Common myeloid progenitor, CD34-positive (primary cell): ENCODE results near the gene RNF212.

Experiments
- CTCF ChIA-PET: fragments of 350-600 bp; sonication (Branson Sonifier 250); formaldehyde crosslinking; loops from one replicate; lab custom pipeline; 2021; ENCODE audit warnings: antibody characterized with exemption; lab: Charles Lee
- POLR2A ChIA-PET: fragments of 350-600 bp; sonication (Branson Sonifier 250); formaldehyde crosslinking; loops from one replicate; lab custom pipeline; 2021; ENCODE audit warnings: antibody characterized with exemption; lab: Charles Lee
- DNase-seq, 3 donors: peaks; one replicate each; pipeline versions ENCODE4 v3.0.0 to v3.0.0-alpha.2; 2013
- H3K27ac ChIP-seq, 2 experiments: 1 replicate in 1 of 2; 2 replicates in 1 of 2; pipeline ENCODE4 v1.7.0; 2013; ENCODE audit warnings: inconsistent platforms in 2 of 2, low read length in 2 of 2, mild to moderate bottlenecking in 2 of 2, low read depth in 1 of 2, moderate library complexity in 1 of 2; ENCODE audit not compliant: severe bottlenecking in 2 of 2, insufficient read depth in 1 of 2, poor library complexity in 1 of 2
- H3K27me3 ChIP-seq, 5 experiments: replicated peaks in 2 of 5; 1 replicate in 3 of 5; 2 replicates in 2 of 5; pipeline versions ENCODE4 v1.6.1 to v1.7.0; 2013; ENCODE audit warnings: low read length in 4 of 5, mild to moderate bottlenecking in 2 of 5, moderate library complexity in 2 of 5, inconsistent platforms in 1 of 5; ENCODE audit not compliant: insufficient read depth in 5 of 5, control insufficient read depth in 4 of 5
- H3K36me3 ChIP-seq, 4 experiments: 1 replicate in 2 of 4; 2 replicates in 2 of 4; pipeline versions ENCODE4 v1.6.1 to v1.7.0; 2013; ENCODE audit warnings: low read length in 3 of 4, control low read depth in 1 of 4, mild to moderate bottlenecking in 1 of 4; ENCODE audit not compliant: control insufficient read depth in 4 of 4, insufficient read depth in 4 of 4
- H3K4me1 ChIP-seq, 4 experiments: 1 replicate in 3 of 4; 2 replicates in 1 of 4; pipeline versions ENCODE4 v1.6.1 to v1.7.1; 2013; ENCODE audit warnings: low read length in 3 of 4, mild to moderate bottlenecking in 3 of 4, control low read depth in 1 of 4, inconsistent platforms in 1 of 4, moderate library complexity in 1 of 4; ENCODE audit not compliant: control insufficient read depth in 4 of 4, insufficient read depth in 4 of 4; ENCODE audit errors: control extremely low read depth in 1 of 4
- H3K4me3 ChIP-seq, 7 experiments: 1 replicate in 4 of 7; 2 replicates in 3 of 7; pipeline versions ENCODE4 v1.5.1 to v1.7.0; 2013; ENCODE audit warnings: mild to moderate bottlenecking in 7 of 7, low read length in 6 of 7, moderate library complexity in 6 of 7, inconsistent platforms in 2 of 7, low read depth in 2 of 7, control low read depth in 1 of 7; ENCODE audit not compliant: insufficient read depth in 4 of 7, control insufficient read depth in 1 of 7; ENCODE audit errors: extremely low read depth in 1 of 7
- H3K9me3 ChIP-seq, 5 experiments: 1 replicate in 4 of 5; 2 replicates in 1 of 5; pipeline versions ENCODE4 v1.6.1 to v1.7.1; 2013; ENCODE audit warnings: low read length in 4 of 5, mild to moderate bottlenecking in 2 of 5, inconsistent platforms in 1 of 5, low read depth in 1 of 5, moderate library complexity in 1 of 5; ENCODE audit not compliant: control insufficient read depth in 4 of 5, insufficient read depth in 2 of 5; ENCODE audit errors: control extremely low read depth in 1 of 5
- WGBS: methylation state at CpG from one replicate; pipeline ENCODE4 v1.1.5; 2013; ENCODE audit not compliant: insufficient coverage; 5-methylcytosine and 5-hydroxymethylcytosine counted together

Gene RNF212

DNA sequence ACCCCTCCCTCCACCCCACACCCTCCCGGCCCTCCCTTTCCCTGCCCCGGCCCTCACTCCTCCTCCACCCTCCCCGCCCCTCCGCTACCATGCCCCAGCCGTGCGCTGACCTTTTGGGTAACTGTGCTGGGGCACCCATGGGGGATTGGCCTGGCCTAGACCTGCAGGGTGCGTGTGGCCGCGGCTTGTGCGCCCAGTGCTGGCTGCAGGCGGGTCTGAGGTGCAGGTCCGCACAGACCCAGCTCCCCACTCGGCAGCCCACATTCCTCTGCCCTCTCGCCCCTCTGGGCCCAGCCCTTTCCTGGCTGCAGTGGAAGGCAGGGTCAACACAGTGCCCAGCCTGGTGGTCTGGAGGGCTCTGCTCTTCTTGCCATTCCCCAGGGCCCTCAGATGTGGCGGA lies 77.3 kb downstream of the RNF212 start:
- CTCF ChIA-PET, result no interaction called here

GRCh38 chr4:1035510-1035909 lies 77.9 kb downstream of the RNF212 start:
- Histone ChIP-seq H3K27me3 (peaks cover 0 to 23% (median 0%) of the 10 kb centered on the region in 5 experiments), H3K4me1 (no peaks in the 10 kb centered on the region)
- CTCF ChIA-PET, result no interaction called here

More for the DNA sequence above, 77.3 kb downstream of the RNF212 start:
- no peaks in the 10 kb centered on the region for H3K4me1 ChIP-seq
- WGBS, result 95% methylated on average over 8 of the region's 15 CpGs
- DNase-seq, result no peak
- H3K9me3 ChIP-seq, result no peaks in the 10 kb centered on the region
- POLR2A ChIA-PET, result no interaction called here
- H3K4me3 ChIP-seq, result no peak overlapping the region
- H3K27me3 ChIP-seq, result peaks cover 0 to 18% (median 1%) of the 10 kb centered on the region in 5 experiments
- no peak overlapping the region for H3K27ac ChIP-seq
- no peaks in the 10 kb centered on the region for H3K36me3 ChIP-seq

GRCh38 chr4:1033840-1034551 lies 79.4 kb downstream of the RNF212 start:
- DNase-seq, result no peak
- Histone ChIP-seq H3K4me3 (no peak overlapping the region), H3K27ac (no peak overlapping the region), H3K4me1 (no peaks in the 10 kb centered on the region), H3K9me3 (no peaks in the 10 kb centered on the region), H3K27me3 (peaks cover 0 to 24% (median 0%) of the 10 kb centered on the region in 5 experiments), H3K36me3 (no peaks in the 10 kb centered on the region)
- WGBS, result 88% methylated on average over 26 of the region's 35 CpGs
- ChIA-PET CTCF (interaction anchor here (1.1 kb wide), 1 partner anchor 17 kb away, joined by 3 read pairs; no protein-coding TSS in a partner anchor), POLR2A (no interaction called here)

More at GRCh38 chr4:1035510-1035909, 77.9 kb downstream of the RNF212 start:
- H3K9me3 ChIP-seq, result no peaks in the 10 kb centered on the region
- no peak for DNase-seq
- POLR2A ChIA-PET, result no interaction called here
- no peaks in the 10 kb centered on the region for H3K36me3 ChIP-seq
- no peak overlapping the region for H3K4me3 ChIP-seq
- WGBS, result 93% methylated on average over 25 of the region's 26 CpGs
- no peak overlapping the region for H3K27ac ChIP-seq

DNA sequence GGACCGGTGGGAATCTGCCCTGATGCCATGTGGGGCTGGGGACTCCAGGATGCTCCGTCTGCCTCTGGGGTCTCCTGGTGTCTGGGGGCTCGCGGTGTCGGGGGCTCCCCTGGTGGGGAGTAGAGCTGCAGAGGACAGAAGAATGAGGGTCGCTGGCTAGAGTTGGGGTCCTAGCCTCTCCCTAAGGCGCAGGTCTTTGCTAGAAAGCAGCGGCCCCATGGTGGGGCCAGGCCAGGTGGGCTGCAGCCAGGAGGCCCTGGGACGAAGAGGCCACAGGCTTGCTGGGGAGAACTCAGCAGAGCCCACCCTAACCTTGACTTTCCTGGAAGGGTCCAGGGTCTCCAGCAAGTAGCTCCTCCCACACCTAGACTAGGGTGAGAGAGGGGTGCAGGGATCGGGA lies 80.5 kb downstream of the RNF212 start:
- H3K4me3 ChIP-seq, result no peak overlapping the region
- H3K4me1 ChIP-seq, result no peaks in the 10 kb centered on the region
- POLR2A ChIA-PET, result no interaction called here
- H3K9me3 ChIP-seq, result no peaks in the 10 kb centered on the region
- CTCF ChIA-PET, result interaction anchor here (0.6 to 1.2 kb wide), 2 partner anchors 19 to 22 kb away, joined by 3 to 4 read pairs; no protein-coding TSS in a partner anchor
- DNase-seq, result no peak
- H3K27me3 ChIP-seq, result peaks cover 0 to 29% (median 0%) of the 10 kb centered on the region in 5 experiments
- no peak overlapping the region for H3K27ac ChIP-seq
- WGBS, result 91% methylated on average over 9 of the region's 10 CpGs
- H3K36me3 ChIP-seq, result no peaks in the 10 kb centered on the region

GRCh38 chr4:1031956-1032795 lies 81.2 kb downstream of the RNF212 start:
- no peaks in the 10 kb centered on the region for H3K4me1 ChIP-seq
- peak in 1 of 3 donors; percentile 15 for DNase-seq
- peaks cover 0 to 29% (median 0%) of the 10 kb centered on the region in 5 experiments for H3K27me3 ChIP-seq
- POLR2A ChIA-PET, result no interaction called here
- H3K4me3 ChIP-seq, result no peak overlapping the region
- H3K9me3 ChIP-seq, result no peaks in the 10 kb centered on the region
- WGBS, result 69% methylated on average over 33 of the region's 37 CpGs
- CTCF ChIA-PET, result interaction anchor here (0.6 to 1.2 kb wide), 2 partner anchors 20 to 23 kb away, joined by 3 to 4 read pairs; no protein-coding TSS in a partner anchor
- no peak overlapping the region for H3K27ac ChIP-seq
- no peaks in the 10 kb centered on the region for H3K36me3 ChIP-seq

GRCh38 chr4:1031346-1031745 lies 82.0 kb downstream of the RNF212 start:
- Histone ChIP-seq H3K36me3 (no peaks in the 10 kb centered on the region), H3K27ac (no peak overlapping the region), H3K4me1 (peaks cover 0 to under 1% (median 0%) of the 10 kb centered on the region in 4 experiments), H3K4me3 (no peak overlapping the region), H3K9me3 (no peaks in the 10 kb centered on the region), H3K27me3 (peaks cover 0 to 29% (median 0%) of the 10 kb centered on the region in 5 experiments)
- WGBS, result 94% methylated on average over 8 of the region's 8 CpGs
- ChIA-PET CTCF (no interaction called here), POLR2A (no interaction called here)
- no peak for DNase-seq
